A549 (cell line): ENCODE measurements around the gene MOCOS.

Source experiments
- CEBPB ChIP-seq, 2 experiments: fragments of >200 bp in 1 of 2; sonication (Bioruptor Twin) in 1 of 2; formaldehyde crosslinking in 1 of 2; IDR thresholded peaks; 2 replicates each; pipeline ENCODE4 v1.6.1; 2012 to 2016
- CTCF ChIP-seq: fragments of >200 bp; sonication (Bioruptor Twin); formaldehyde crosslinking; IDR thresholded peaks from 3 replicates; pipeline ENCODE4 v1.5.1; 2016
- EP300 ChIP-seq, 2 experiments: fragments of >200 bp; sonication (Bioruptor Twin); formaldehyde crosslinking; IDR thresholded peaks; 2 replicates in 1 of 2; 3 replicates in 1 of 2; pipeline ENCODE4 v1.6.1; 2016 to 2017
- HMGXB4 ChIP-seq: fragments of 250-450 bp; sonication (Bioruptor Pico); IDR thresholded peaks from 2 replicates; pipeline ENCODE4 v1.5.0; 2021; ENCODE audit warnings: mild to moderate bottlenecking, moderate library complexity, borderline replicate concordance
- MAFK ChIP-seq: fragments of 450-650 bp; IDR thresholded peaks from 2 replicates; pipeline ENCODE4 v1.6.1; 2014; ENCODE audit not compliant: partially characterized antibody
- MAX ChIP-seq: IDR thresholded peaks from 2 replicates; pipeline ENCODE4 v1.6.1; 2012
- MYC ChIP-seq: IDR thresholded peaks from 2 replicates; pipeline ENCODE4 v1.6.1; 2012; ENCODE audit warnings: mild to moderate bottlenecking, inconsistent platforms, low read length, improper control_type of control experiment, borderline replicate concordance
- PHF8 ChIP-seq: fragments of 200-600 bp; sonication (generic); IDR thresholded peaks from 2 replicates; pipeline ENCODE4 v1.6.1; 2016; ENCODE audit warnings: low read depth, mild to moderate bottlenecking, antibody characterized with exemption, moderate library complexity, borderline replicate concordance
- POLR2A ChIP-seq: IDR thresholded peaks from 2 replicates; pipeline ENCODE4 v1.6.1; 2012; ENCODE audit warnings: mild to moderate bottlenecking, low read length
- RFX5 ChIP-seq: fragments of 450-650 bp; IDR thresholded peaks from 2 replicates; pipeline ENCODE4 v1.7.1; 2014; ENCODE audit warnings: antibody characterized with exemption, mild to moderate bottlenecking, moderate library complexity
- SMC3 ChIP-seq: fragments of >200 bp; sonication (Bioruptor Twin); formaldehyde crosslinking; IDR thresholded peaks from 3 replicates; pipeline ENCODE4 v1.6.1; 2018; ENCODE audit warnings: inconsistent platforms
- SREBF2 ChIP-seq: fragments of 450-650 bp; IDR thresholded peaks from 2 replicates; pipeline ENCODE4 v1.6.1; 2014; ENCODE audit warnings: mild to moderate bottlenecking, moderate library complexity
- USF2 ChIP-seq: fragments of 450-650 bp; IDR thresholded peaks from 2 replicates; pipeline ENCODE4 v1.6.1; 2014; ENCODE audit warnings: antibody characterized with exemption
- ZNF302 ChIP-seq: fragments of 250-450 bp; sonication (Bioruptor Pico); IDR thresholded peaks from 2 replicates; pipeline ENCODE4 v1.9.0; 2021; ENCODE audit warnings: inconsistent platforms, mild to moderate bottlenecking, moderate library complexity

- TF ChIP-seq EP300 (IDR thresholded peaks at IDR 0.05) (no peak), MAFK (no peak), CTCF (no peak), CEBPB (IDR thresholded peaks at IDR 0.05) (no peak), POLR2A (no peak), RFX5 (no peak), MAX (no peak), USF2 (no peak), SMC3 (no peak), HMGXB4 (no peak), ZNF302 (CRISPR knock-in tag) (no peak), PHF8 (no peak), MYC (no peak), SREBF2 (no peak)
These were observed 59.7 kb downstream of the MOCOS start for GRCh38 chr18:36247036-36247435.
